Uterus (tissue), 2 donors: Measurements from ENCODE around the gene PXT1.
"Not testable (repeated sequence)": the region's sequence is repeated elsewhere in the genome, so short reads cannot be mapped to it uniquely, and the experiment has no call there.

Experiments used
- CTCF ChIP-seq, 4 experiments: fragments of 200-600 bp in 2 of 4; fragments of 450-650 bp in 2 of 4; sonication (generic) in 2 of 4; IDR thresholded peaks; one replicate each; pipeline ENCODE4 v1.5.1; 2016 to 2019; ENCODE audit warnings: antibody characterized with exemption in 4 of 4, mild to moderate bottlenecking in 2 of 4, moderate library complexity in 1 of 4
- POLR2A ChIP-seq, 2 donors: fragments of 450-650 bp; IDR thresholded peaks; one replicate each; pipeline ENCODE4 v1.6.1; 2016; ENCODE audit warnings: antibody characterized with exemption in 2 of 2, mild to moderate bottlenecking in 1 of 2, moderate library complexity in 1 of 2

- not testable (repeated sequence) for TF ChIP-seq POLR2A, CTCF (IDR thresholded peaks at IDR 0.05)
Measured at GRCh38 chr6:36449173-36449572, 6.5 kb upstream of the PXT1 start.
